Stimulated activated CD8-positive, alpha-beta memory T cell treated with anti-CD3 and anti-CD28 coated beads, Interleukin-4, amount 100 ng/mL, for 1 hour (primary cell): ENCODE results near the gene ZNF618.

Experiments
- DNase-seq, 2 donors: peaks; one replicate each; pipeline ENCODE4 v3.0.0-alpha.2; 2020; ENCODE audit warnings: low read depth in 2 of 2, low spot score in 1 of 2

The ZNF618 gene

GRCh38 chr9:114055894-114056293 is 179.8 kb downstream of the ZNF618 start:
- no peak for DNase-seq

- no peak for DNase-seq
These were observed 180.4 kb downstream of the ZNF618 start for GRCh38 chr9:114056527-114056926.

DNA sequence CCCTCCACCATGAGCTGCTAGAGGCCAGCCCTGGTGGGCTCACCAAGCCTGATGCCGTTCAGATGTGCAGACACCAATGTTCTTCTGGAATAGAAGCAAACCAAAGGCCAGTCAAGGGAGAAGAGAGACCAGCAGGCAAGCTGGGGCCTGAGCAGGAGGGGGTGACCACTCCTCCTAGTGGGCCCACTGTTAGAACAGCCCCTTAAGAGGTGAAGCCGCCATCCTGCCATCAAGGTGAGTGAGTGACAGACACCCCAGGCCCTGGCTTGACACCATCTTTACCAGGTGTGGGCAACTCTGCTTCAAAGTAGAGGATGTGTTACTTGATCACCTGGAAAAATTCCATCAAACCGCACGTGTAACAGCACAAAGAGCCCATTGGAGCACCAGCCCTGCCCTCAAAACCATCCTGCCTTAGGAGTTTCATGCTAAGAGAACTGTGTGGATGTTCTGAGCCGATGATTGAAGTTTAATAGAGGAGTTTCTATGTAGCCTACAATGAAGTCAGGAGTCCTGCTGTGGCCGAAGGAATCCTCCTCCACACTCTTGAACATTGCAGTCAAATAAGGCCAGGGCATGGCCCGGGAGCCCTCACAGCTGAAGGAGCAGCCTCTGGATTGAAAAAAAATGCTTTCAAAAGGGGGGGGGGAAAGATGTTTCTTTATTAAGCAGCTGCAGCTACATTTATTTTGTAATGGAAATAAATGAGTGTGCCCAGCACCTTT is 181.2 kb downstream of the ZNF618 start:
- no peak for DNase-seq

- DNase-seq = no peak
These were observed 182.6 kb downstream of the ZNF618 start for GRCh38 chr9:114058688-114059046.

DNA sequence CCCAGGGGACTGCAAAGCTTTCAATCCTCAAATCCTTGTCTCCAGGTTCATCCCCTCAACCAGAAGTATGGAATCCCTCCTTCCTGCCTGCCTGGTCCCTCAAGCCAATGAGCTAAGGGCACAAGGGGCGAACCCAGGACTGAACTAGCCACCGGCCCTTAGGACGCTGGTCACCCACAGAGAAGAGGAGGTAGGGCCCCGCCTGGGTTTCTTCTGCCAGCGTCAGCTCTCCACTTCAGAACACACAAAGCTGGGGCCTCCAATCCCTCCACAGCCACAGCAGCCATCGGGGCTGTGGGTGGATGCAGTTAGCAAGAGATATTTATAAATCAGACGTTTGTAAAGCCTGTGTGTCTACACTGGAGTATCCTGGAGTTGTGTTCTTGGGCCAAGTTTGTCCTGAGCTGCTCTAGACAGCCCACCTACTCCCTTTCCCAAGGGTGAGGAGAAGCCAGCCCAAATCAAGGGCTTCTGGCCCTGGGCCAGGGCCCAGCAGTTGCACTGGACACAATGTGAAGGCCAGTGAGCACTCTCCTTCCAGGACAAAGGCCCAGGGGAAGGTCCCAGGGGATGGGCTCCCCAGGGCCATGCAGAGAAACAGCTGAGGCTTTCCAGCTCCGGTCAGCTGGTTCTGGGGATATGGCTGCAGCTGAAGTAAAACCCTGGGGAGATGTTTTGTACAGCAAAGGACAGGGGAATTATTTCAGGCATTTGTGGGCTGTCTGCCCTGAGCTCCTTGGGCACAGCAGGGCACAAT is 183.1 kb downstream of the ZNF618 start:
- no peak for DNase-seq

- no peak for DNase-seq
These were observed 184.0 kb downstream of the ZNF618 start for GRCh38 chr9:114060070-114060469.

GRCh38 chr9:114060711-114061110 is 184.6 kb downstream of the ZNF618 start:
- DNase-seq = no peak

GRCh38 chr9:114061292-114061691 is 185.2 kb downstream of the ZNF618 start:
- no peak for DNase-seq

- no peak for DNase-seq
These were observed 185.8 kb downstream of the ZNF618 start for GRCh38 chr9:114061830-114062474.

DNA sequence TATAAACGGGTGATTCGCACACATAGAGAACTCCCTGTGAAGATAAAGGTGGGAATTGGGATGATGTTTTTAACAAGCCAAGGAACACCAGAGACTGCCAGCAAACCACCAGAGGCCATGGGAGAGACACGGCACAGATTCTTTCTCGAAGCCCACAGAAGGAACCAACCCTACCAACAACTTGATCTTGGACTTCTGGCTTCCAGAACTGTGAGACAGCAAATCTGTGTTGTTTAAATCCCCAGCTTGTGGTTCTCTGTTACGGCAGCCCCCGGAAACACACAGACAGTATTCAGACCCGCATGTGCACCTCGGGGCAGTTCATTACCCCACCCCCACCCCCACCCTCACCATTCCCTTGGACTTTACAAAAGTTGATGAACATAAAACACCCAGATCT is 189.2 kb downstream of the ZNF618 start:
- DNase-seq = no peak

DNA sequence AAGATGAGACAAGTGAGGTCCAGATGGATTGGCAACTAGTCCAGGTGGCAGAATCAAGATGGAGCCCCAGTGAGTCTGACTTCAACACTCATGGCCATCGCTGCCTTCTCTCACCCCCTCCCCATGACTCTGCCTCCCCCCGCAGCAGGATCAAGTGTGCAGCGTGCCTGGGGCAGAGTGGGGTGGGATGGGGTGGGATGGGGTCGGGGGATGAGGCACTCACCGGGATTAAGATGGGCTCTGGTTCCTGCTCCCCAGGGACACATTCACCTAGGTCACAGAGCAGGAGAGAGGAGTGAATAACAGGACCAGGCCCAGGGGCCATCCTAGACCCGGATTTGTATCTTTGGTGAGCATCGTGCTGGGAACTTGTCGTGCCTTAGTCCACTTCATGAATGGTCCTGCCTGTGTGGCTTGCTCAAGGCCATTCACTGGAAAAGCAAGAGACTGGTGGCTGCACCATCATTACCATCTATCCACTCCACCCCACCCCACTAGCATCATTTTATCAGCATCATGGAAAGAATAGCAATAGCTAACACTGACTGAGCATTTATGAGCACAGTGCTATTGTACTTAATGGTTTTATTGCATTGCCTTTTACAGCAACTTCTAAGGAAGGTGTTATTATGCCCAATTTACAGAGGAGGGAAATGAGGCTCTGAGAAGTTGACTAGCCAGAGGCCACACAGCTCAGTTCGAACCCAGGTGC is 193.5 kb downstream of the ZNF618 start:
- DNase-seq = no peak

DNA sequence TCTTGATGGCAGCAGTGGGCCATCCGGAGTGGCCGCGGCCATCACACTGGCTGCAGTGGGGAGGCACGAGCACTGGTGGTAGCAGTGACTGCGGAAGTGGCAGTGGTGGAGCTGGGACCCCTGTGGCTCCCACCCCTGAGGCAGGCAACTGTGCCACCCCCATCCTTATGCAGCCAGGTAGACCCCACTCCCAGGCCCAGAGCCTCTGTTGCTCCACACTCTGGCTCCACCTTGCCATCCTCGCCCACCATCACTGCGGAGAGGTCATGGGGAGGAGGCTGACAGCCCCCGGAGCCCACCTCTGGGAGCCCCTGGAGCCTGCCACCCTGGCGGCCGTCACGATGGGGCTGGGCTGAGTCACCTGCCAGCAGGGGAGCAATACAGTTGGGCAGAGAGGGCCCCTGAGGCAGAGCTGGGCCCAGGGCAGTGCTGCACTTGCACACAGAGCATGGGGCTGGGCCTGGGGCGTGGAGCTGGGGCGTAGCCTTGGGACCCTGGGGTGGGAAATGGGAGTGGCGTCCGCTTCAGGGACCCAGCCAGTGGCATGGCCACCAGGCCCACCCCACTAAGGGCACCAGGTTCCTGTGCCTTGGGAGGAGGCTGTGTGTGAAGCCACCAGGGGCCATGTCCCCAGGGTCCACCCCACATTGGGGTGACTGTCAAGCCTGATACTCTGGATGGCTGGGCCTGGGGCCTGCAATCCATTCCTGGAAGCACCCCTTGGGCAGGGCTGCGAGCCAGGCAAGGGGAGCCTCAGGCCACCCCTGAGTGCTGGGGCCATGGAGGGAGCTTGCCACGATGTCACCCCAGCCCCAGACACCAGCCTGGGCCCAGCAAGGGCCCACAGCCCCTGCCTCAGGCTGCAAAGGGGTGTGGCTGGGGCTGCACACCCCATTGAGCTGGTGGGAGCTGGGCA is 194.3 kb downstream of the ZNF618 start:
- no peak for DNase-seq

DNA sequence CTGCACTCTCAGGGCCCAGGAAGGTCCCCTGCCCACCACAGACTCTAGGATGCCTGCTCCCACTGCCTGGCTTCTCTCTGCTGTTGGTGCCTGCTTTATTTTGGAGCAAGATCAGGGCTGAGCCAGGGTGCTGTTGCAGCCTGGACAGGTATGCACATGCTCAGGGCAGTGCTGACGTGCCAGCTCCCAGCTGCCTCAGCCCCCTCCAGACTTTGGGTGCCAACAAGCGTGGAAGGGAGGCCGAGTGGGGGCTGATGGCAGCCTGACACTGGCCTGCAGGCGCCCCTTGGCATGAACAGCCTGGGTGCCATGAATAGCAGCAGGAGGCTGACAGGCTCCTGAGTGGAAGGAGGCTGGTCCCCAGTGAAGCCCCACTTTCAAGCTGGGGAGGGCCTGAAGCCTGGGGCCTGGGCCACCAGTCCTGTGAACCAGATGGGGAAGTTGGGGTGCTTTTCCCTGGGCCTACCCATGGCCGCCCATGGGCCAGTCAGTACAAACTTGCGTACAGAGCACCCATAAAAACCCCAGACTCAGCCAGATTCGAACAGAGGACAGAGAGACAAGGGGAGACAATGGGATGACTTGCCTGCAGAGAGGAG is 195.2 kb downstream of the ZNF618 start:
- DNase-seq = no peak

DNA sequence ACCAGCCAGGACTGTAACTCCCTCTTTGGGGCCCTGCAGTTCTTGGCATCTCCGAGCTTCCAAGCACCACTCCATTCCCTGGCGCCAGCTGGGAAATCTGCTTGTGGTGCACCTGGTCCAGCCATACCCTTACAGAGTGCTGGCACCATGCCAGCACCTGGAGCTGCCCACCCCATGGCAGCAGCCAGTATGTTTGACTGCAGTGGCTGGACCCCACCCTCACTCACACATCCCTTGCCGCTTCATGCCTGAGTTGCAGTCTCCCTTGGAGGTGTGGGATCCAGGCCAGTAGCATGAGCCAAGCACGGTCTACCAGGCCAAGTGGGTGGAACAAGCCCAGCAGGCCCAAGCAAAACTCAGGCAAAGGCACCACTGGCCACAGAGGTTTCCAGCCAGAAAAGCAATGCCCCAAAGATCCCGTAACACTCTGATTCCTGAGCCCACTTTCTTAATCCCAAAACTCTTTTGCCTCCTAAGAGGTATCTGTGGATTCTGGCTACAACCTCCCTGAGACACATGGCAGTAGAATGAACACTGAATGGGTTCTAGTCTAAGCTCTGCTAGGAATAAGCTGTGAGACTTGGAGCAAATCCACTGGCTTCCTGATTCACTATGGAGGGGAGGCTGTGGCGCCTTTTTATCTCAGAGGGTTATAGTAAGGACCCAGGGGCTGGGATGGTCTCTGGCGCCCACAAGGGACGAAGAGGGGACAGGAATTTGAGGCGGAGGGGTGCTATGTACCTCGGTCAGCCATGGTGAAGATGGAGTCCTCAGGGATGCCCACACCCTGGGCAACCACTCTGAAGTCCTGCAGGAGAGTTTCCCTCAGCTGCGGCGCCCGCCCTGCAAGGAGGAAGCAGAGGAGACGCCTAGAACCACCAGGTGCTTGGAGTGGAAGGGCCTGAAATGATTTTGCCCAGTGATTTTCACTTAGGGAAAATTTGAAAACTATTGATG is 196.4 kb downstream of the ZNF618 start:
- DNase-seq = no peak

DNA sequence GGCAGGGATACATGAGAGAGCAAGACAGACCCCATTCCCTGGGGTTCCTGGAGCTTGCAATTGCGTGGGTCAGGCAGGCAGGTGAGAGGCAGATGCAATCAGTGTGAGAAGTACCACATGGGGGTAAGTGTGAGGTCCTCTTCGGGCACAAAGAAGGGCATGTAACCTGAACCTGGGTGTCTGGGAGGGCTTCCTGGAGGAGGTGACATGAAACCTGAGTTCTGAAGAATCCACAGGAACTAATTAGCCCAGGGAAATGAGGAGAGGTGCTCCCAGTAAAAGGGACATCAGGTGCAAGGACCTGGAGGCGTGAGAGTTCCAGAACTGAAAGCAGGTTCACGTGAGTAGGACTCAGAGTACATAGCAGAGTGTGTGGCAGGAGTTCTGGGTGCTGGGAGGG is 199.5 kb downstream of the ZNF618 start:
- DNase-seq = no peak

GRCh38 chr9:114076237-114077161 is 200.4 kb downstream of the ZNF618 start:
- no peak for DNase-seq

- DNase-seq = no peak
These were observed 201.2 kb downstream of the ZNF618 start for GRCh38 chr9:114077162-114077837.
